B cell (primary cell): ENCODE measurements around the gene CAMK4. TPM values are rescaled to one million over a fixed set of nuclear protein-coding genes. Genes with fewer than 3 reads are reported as not detected.
"Not testable (repeated sequence)": the region's sequence is repeated elsewhere in the genome, so short reads cannot be mapped to it uniquely, and the experiment has no call there.

ENCODE experiments used
- ATAC-seq: fragments of 200-7000 bp; cut with Tn5 transposase; one replicate; pipeline ENCODE4 v1.10.0; 2021; ENCODE audit warnings: low read depth, mild to moderate bottlenecking, moderate number of reproducible peaks, moderate library complexity
- CTCF ChIA-PET: fragments of 350-600 bp; sonication (Branson Sonifier 250); formaldehyde crosslinking; loops from one replicate; lab custom pipeline; 2021; ENCODE audit warnings: antibody characterized with exemption, inconsistent platforms; lab: Charles Lee
- POLR2A ChIA-PET: fragments of 350-600 bp; sonication (Branson Sonifier 250); formaldehyde crosslinking; loops from one replicate; lab custom pipeline; 2021; ENCODE audit warnings: antibody characterized with exemption; lab: Charles Lee
- DNase-seq: peaks from one replicate; pipeline ENCODE4 v3.0.0; 2013
- H2AFZ ChIP-seq: 2 replicates; pipeline ENCODE4 v1.6.1; 2012; ENCODE audit warnings: mild to moderate bottlenecking, low read depth, low read length; ENCODE audit not compliant: insufficient read depth, poor library complexity, severe bottlenecking
- H3K27ac ChIP-seq, 2 donors: 1 replicate in 1 of 2; 2 replicates in 1 of 2; pipeline ENCODE4 v1.5.1; 2012 to 2013; ENCODE audit warnings: low read length in 2 of 2, mild to moderate bottlenecking in 2 of 2, moderate library complexity in 1 of 2
- H3K27me3 ChIP-seq, 4 experiments: fragments of 200-600 bp in 1 of 4; sonication (generic) in 1 of 4; replicated peaks in 1 of 4; 1 replicate in 2 of 4; 2 replicates in 2 of 4; pipeline versions ENCODE4 v1.6.1 to v1.7.0; 2013 to 2016; ENCODE audit warnings: low read length in 3 of 4, mild to moderate bottlenecking in 2 of 4, mixed read lengths in 1 of 4, moderate library complexity in 1 of 4; ENCODE audit not compliant: insufficient read depth in 4 of 4, control insufficient read depth in 3 of 4; ENCODE audit errors: control extremely low read depth in 1 of 4
- H3K36me3 ChIP-seq, 2 experiments: replicated peaks in 1 of 2; 1 replicate in 1 of 2; 2 replicates in 1 of 2; pipeline versions ENCODE4 v1.6.1 to v1.7.1; 2013; ENCODE audit warnings: low read length in 1 of 2; ENCODE audit not compliant: insufficient read depth in 2 of 2, control insufficient read depth in 1 of 2; ENCODE audit errors: control extremely low read depth in 1 of 2, extremely low read depth in 1 of 2
- H3K4me1 ChIP-seq, 2 donors: fragments of 200-600 bp in 1 of 2; sonication (generic) in 1 of 2; 1 replicate in 1 of 2; 2 replicates in 1 of 2; pipeline versions ENCODE4 v1.5.1 to v1.6.1; 2013 to 2017; ENCODE audit warnings: low read length in 2 of 2; ENCODE audit not compliant: control insufficient read depth in 2 of 2, insufficient read depth in 2 of 2
- H3K4me2 ChIP-seq: replicated peaks from 2 replicates; pipeline ENCODE3; 2012; ENCODE audit warnings: mild to moderate bottlenecking, low read depth, low read length; ENCODE audit not compliant: poor library complexity, severe bottlenecking
- H3K4me3 ChIP-seq, 5 experiments: fragments of 200-600 bp in 1 of 5; sonication (generic) in 1 of 5; 1 replicate in 3 of 5; 2 replicates in 2 of 5; pipeline versions ENCODE4 v1.5.1 to v1.7.0; 2011 to 2016; ENCODE audit warnings: low read length in 4 of 5, mild to moderate bottlenecking in 4 of 5, low read depth in 2 of 5, control low read depth in 1 of 5, moderate library complexity in 1 of 5; ENCODE audit not compliant: insufficient read depth in 1 of 5; ENCODE audit errors: control extremely low read depth in 1 of 5, extremely low read depth in 1 of 5
- H3K79me2 ChIP-seq: fragments of 200-600 bp; sonication (generic); one replicate; pipeline ENCODE4 v1.6.0; 2016; ENCODE audit warnings: low read length; ENCODE audit not compliant: control insufficient read depth, insufficient read depth
- H3K9ac ChIP-seq: fragments of 200-600 bp; sonication (generic); 2 replicates; pipeline ENCODE4 v1.6.1; 2017; ENCODE audit warnings: mild to moderate bottlenecking, low read length, moderate library complexity
- H3K9me3 ChIP-seq, 3 donors: one replicate each; pipeline versions ENCODE4 v1.6.1 to v1.7.1; 2013; ENCODE audit warnings: low read length in 2 of 3; ENCODE audit not compliant: control insufficient read depth in 2 of 3, insufficient read depth in 1 of 3; ENCODE audit errors: control extremely low read depth in 1 of 3
- H4K20me1 ChIP-seq: 2 replicates; pipeline ENCODE4 v1.6.0; 2012; ENCODE audit warnings: mild to moderate bottlenecking, low read length; ENCODE audit not compliant: insufficient read depth, control insufficient read depth, poor library complexity, severe bottlenecking
- H3K27ac Mint-ChIP-seq: one replicate; pipeline ENCODE4 v1.8.0; 2021; ENCODE audit warnings: mixed read lengths
- H3K27me3 Mint-ChIP-seq: one replicate; pipeline ENCODE4 v1.8.0; 2021; ENCODE audit warnings: mixed read lengths
- H3K4me1 Mint-ChIP-seq: one replicate; pipeline ENCODE4 v1.8.0; 2021; ENCODE audit warnings: mixed read lengths
- H3K4me3 Mint-ChIP-seq: one replicate; pipeline ENCODE4 v1.8.0; 2021; ENCODE audit warnings: mixed read lengths
- H3K9me3 Mint-ChIP-seq: one replicate; pipeline ENCODE4 v1.8.0; 2022; ENCODE audit warnings: mixed read lengths; ENCODE audit not compliant: insufficient read depth
- CTCF ChIP-seq: fragments of 200-600 bp; IDR thresholded peaks from one replicate; pipeline ENCODE4 v1.8.0; 2022; ENCODE audit warnings: antibody characterized with exemption, mild to moderate bottlenecking
- EZH2 ChIP-seq: IDR thresholded peaks from 2 replicates; pipeline ENCODE4 v1.6.1; 2012; ENCODE audit warnings: borderline replicate concordance, low read depth, mild to moderate bottlenecking, moderate library complexity, low read length; ENCODE audit not compliant: insufficient read depth, poor library complexity, severe bottlenecking
- WGBS: methylation state at CpG from one replicate; pipeline ENCODE4 v1.1.5; 2013; ENCODE audit warnings: missing lambda C conversion rate; ENCODE audit not compliant: insufficient coverage; 5-methylcytosine and 5-hydroxymethylcytosine counted together
- intact Hi-C: fragments of 100-400 bp; cut with micrococcal nuclease; formaldehyde crosslinking; loops from one replicate; pipeline ENCODE4 v1.10.0; 2022
- polyA plus RNA-seq: library from polyadenylated mRNA; depleted of rRNA; stranded (reverse); fragments of >200 nt; gene quantifications from 2 replicates; pipeline ENCODE4 v1.2.3, GENCODE V29; 2012
- total RNA-seq, 2 donors: library from RNA; stranded (reverse); fragments of 120-200 nt in 1 of 2; gene quantifications; 1 replicate in 1 of 2; 2 replicates in 1 of 2; pipeline versions ENCODE4 v1.2.3 to v1.2.4, GENCODE V29; 2013 to 2022

The CAMK4 gene
- total and polyA plus RNA-seq, 2 donors (not counting 1 experiment from before 2014, with no cell fraction given), result 0.78 to 4.8 TPM

GRCh38 chr5:111407562-111407961, 183.4 kb downstream of the CAMK4 start:
- Histone ChIP-seq H3K36me3 (no peaks in the 10 kb centered on the region), H3K4me1 (no peaks in the 10 kb centered on the region), H3K79me2 (no peaks in the 10 kb centered on the region), H3K9ac (no peak overlapping the region), H3K9me3 (peaks cover 0 to 7% (median 0%) of the 10 kb centered on the region in 3 donors), H3K4me3 (no peak overlapping the region), H3K27ac (no peak overlapping the region), H4K20me1 (no peaks in the 10 kb centered on the region), H3K4me2 (no peak overlapping the region), H2AFZ (no peak overlapping the region), H3K27me3 (no peaks in the 10 kb centered on the region)
- no peaks in the 10 kb centered on the region for H3K4me1 Mint-ChIP-seq
- ATAC-seq, result no peak
- DNase-seq, result no peak
- no peak overlapping the region for H3K4me3 Mint-ChIP-seq
- TF ChIP-seq EZH2 (no peak), CTCF (no peak)
- H3K27me3 Mint-ChIP-seq, result no peaks in the 10 kb centered on the region
- intact Hi-C loops, result no loop called here
- no peaks in the 10 kb centered on the region for H3K9me3 Mint-ChIP-seq
- ChIA-PET POLR2A (no interaction called here), CTCF (interaction anchor here (0.7 kb wide), 1 partner anchor 145 kb away, joined by 3 read pairs; no protein-coding TSS in a partner anchor)
- no peak overlapping the region for H3K27ac Mint-ChIP-seq

- H3K4me3 ChIP-seq, result no peak overlapping the region
- Mint-ChIP-seq H3K27ac (no peak overlapping the region), H3K4me1 (no peaks in the 10 kb centered on the region), H3K27me3 (no peaks in the 10 kb centered on the region), H3K4me3 (no peak overlapping the region), H3K9me3 (no peaks in the 10 kb centered on the region)
- no peaks in the 10 kb centered on the region for H3K79me2 ChIP-seq
- intact Hi-C loops, result no loop called here
- no peak overlapping the region for H3K27ac ChIP-seq
- no peaks in the 10 kb centered on the region for H3K36me3 ChIP-seq
- no peaks in the 10 kb centered on the region for H3K27me3 ChIP-seq
- H4K20me1 ChIP-seq, result no peaks in the 10 kb centered on the region
- CTCF ChIA-PET, result no interaction called here
- no peak for DNase-seq
- peaks cover 0 to 7% (median 0%) of the 10 kb centered on the region in 3 donors for H3K9me3 ChIP-seq
- H2AFZ ChIP-seq, result no peak overlapping the region
- POLR2A ChIA-PET, result no interaction called here
- H3K4me1 ChIP-seq, result no peaks in the 10 kb centered on the region
- no peak overlapping the region for H3K4me2 ChIP-seq
- no peak for ATAC-seq
- 83% methylated on average over 1 of the region's 1 CpG for WGBS
- TF ChIP-seq EZH2 (no peak), CTCF (no peak)
- no peak overlapping the region for H3K9ac ChIP-seq
Measured at GRCh38 chr5:111408817-111409216, 184.6 kb downstream of the CAMK4 start.

GRCh38 chr5:111409266-111409665, 185.1 kb downstream of the CAMK4 start:
- H3K36me3 ChIP-seq, H3K4me1 Mint-ChIP-seq, H3K79me2 ChIP-seq, H3K9me3 ChIP-seq, POLR2A ChIA-PET, H3K4me3 ChIP-seq, H2AFZ ChIP-seq, H3K27me3 ChIP-seq, intact Hi-C loops, H3K4me1 ChIP-seq, H3K9me3 Mint-ChIP-seq, H3K27ac ChIP-seq, ATAC-seq, H4K20me1 ChIP-seq, H3K27me3 Mint-ChIP-seq, H3K9ac ChIP-seq, H3K27ac Mint-ChIP-seq, CTCF ChIA-PET, H3K4me3 Mint-ChIP-seq, H3K4me2 ChIP-seq, DNase-seq: not testable (repeated sequence)
